ENCODE measurements around the gene PPM1E.

PPM1E gene

GRCh38 chr17:58996968-58997367 is 241.3 kb downstream of the PPM1E start:
- H3K36me3 ChIP-seq (ENCODE audit: control insufficient read depth, insufficient read depth, low read length): no peaks in the 10 kb centered on the region
- no peaks in the 10 kb centered on the region for H3K27me3 ChIP-seq (ENCODE audit: control insufficient read depth, insufficient read depth, low read length)
- H3K9ac ChIP-seq (ENCODE audit: low read length): no peak overlapping the region
- no peak overlapping the region for H3K27ac ChIP-seq (ENCODE audit: low read depth, low read length)
- H3K4me1 ChIP-seq (ENCODE audit: control insufficient read depth, insufficient read depth, low read length): no peaks in the 10 kb centered on the region
- no peak overlapping the region for H3K4me3 ChIP-seq (ENCODE audit: low read length)

GRCh38 chr17:58997756-58998553 is 242.3 kb downstream of the PPM1E start:
- Histone ChIP-seq H3K4me3 (ENCODE audit: low read length) (no peak overlapping the region), H3K27me3 (ENCODE audit: control insufficient read depth, insufficient read depth, low read length) (no peaks in the 10 kb centered on the region), H3K9ac (ENCODE audit: low read length) (no peak overlapping the region), H3K27ac (ENCODE audit: low read depth, low read length) (no peak overlapping the region), H3K36me3 (ENCODE audit: control insufficient read depth, insufficient read depth, low read length) (no peaks in the 10 kb centered on the region), H3K4me1 (ENCODE audit: control insufficient read depth, insufficient read depth, low read length) (no peaks in the 10 kb centered on the region)

- no peaks in the 10 kb centered on the region for H3K36me3 ChIP-seq (ENCODE audit: control insufficient read depth, insufficient read depth, low read length)
- H3K4me1 ChIP-seq (ENCODE audit: control insufficient read depth, insufficient read depth, low read length): no peaks in the 10 kb centered on the region
- no peak overlapping the region for H3K9ac ChIP-seq (ENCODE audit: low read length)
- H3K4me3 ChIP-seq (ENCODE audit: low read length): no peak overlapping the region
- no peaks in the 10 kb centered on the region for H3K27me3 ChIP-seq (ENCODE audit: control insufficient read depth, insufficient read depth, low read length)
- H3K27ac ChIP-seq (ENCODE audit: low read depth, low read length): no peak overlapping the region
These were observed 243.2 kb downstream of the PPM1E start for GRCh38 chr17:58998871-58999270.

GRCh38 chr17:58999500-58999899 is 243.8 kb downstream of the PPM1E start:
- Histone ChIP-seq H3K27ac (ENCODE audit: low read depth, low read length) (no peak overlapping the region), H3K27me3 (ENCODE audit: control insufficient read depth, insufficient read depth, low read length) (no peaks in the 10 kb centered on the region), H3K9ac (ENCODE audit: low read length) (no peak overlapping the region), H3K36me3 (ENCODE audit: control insufficient read depth, insufficient read depth, low read length) (no peaks in the 10 kb centered on the region), H3K4me1 (ENCODE audit: control insufficient read depth, insufficient read depth, low read length) (no peaks in the 10 kb centered on the region), H3K4me3 (ENCODE audit: low read length) (no peak overlapping the region)

- Histone ChIP-seq H3K4me3 (ENCODE audit: low read length) (no peak overlapping the region), H3K27me3 (ENCODE audit: control insufficient read depth, insufficient read depth, low read length) (no peaks in the 10 kb centered on the region), H3K9ac (ENCODE audit: low read length) (no peak overlapping the region), H3K36me3 (ENCODE audit: control insufficient read depth, insufficient read depth, low read length) (no peaks in the 10 kb centered on the region), H3K4me1 (ENCODE audit: control insufficient read depth, insufficient read depth, low read length) (no peaks in the 10 kb centered on the region), H3K27ac (ENCODE audit: low read depth, low read length) (no peak overlapping the region)
These were observed 244.4 kb downstream of the PPM1E start for GRCh38 chr17:59000022-59000421.

GRCh38 chr17:59001158-59001814 is 245.6 kb downstream of the PPM1E start:
- Histone ChIP-seq H3K36me3 (ENCODE audit: control insufficient read depth, insufficient read depth, low read length) (no peaks in the 10 kb centered on the region), H3K4me1 (ENCODE audit: control insufficient read depth, insufficient read depth, low read length) (no peaks in the 10 kb centered on the region), H3K4me3 (ENCODE audit: low read length) (no peak overlapping the region), H3K27me3 (ENCODE audit: control insufficient read depth, insufficient read depth, low read length) (no peaks in the 10 kb centered on the region), H3K27ac (ENCODE audit: low read depth, low read length) (no peak overlapping the region), H3K9ac (ENCODE audit: low read length) (no peak overlapping the region)

- H3K4me1 ChIP-seq (ENCODE audit: control insufficient read depth, insufficient read depth, low read length): no peaks in the 10 kb centered on the region
- H3K27me3 ChIP-seq (ENCODE audit: control insufficient read depth, insufficient read depth, low read length): no peaks in the 10 kb centered on the region
- H3K36me3 ChIP-seq (ENCODE audit: control insufficient read depth, insufficient read depth, low read length): no peaks in the 10 kb centered on the region
- H3K27ac ChIP-seq (ENCODE audit: low read depth, low read length): no peak overlapping the region
- no peak overlapping the region for H3K4me3 ChIP-seq (ENCODE audit: low read length)
- H3K9ac ChIP-seq (ENCODE audit: low read length): no peak overlapping the region
These were observed 246.5 kb downstream of the PPM1E start for GRCh38 chr17:59002126-59002525.

GRCh38 chr17:59002848-59003247 is 247.2 kb downstream of the PPM1E start:
- Histone ChIP-seq H3K4me3 (ENCODE audit: low read length) (no peak overlapping the region), H3K9ac (ENCODE audit: low read length) (no peak overlapping the region), H3K27me3 (ENCODE audit: control insufficient read depth, insufficient read depth, low read length) (no peaks in the 10 kb centered on the region), H3K4me1 (ENCODE audit: control insufficient read depth, insufficient read depth, low read length) (no peaks in the 10 kb centered on the region), H3K36me3 (ENCODE audit: control insufficient read depth, insufficient read depth, low read length) (no peaks in the 10 kb centered on the region), H3K27ac (ENCODE audit: low read depth, low read length) (no peak overlapping the region)

- Histone ChIP-seq H3K9ac (ENCODE audit: low read length) (no peak overlapping the region), H3K27me3 (ENCODE audit: control insufficient read depth, insufficient read depth, low read length) (no peaks in the 10 kb centered on the region), H3K4me1 (ENCODE audit: control insufficient read depth, insufficient read depth, low read length) (no peaks in the 10 kb centered on the region), H3K36me3 (ENCODE audit: control insufficient read depth, insufficient read depth, low read length) (no peaks in the 10 kb centered on the region), H3K27ac (ENCODE audit: low read depth, low read length) (no peak overlapping the region), H3K4me3 (ENCODE audit: low read length) (no peak overlapping the region)
These were observed 248.2 kb downstream of the PPM1E start for GRCh38 chr17:59003860-59004259.

- Histone ChIP-seq H3K27me3 (ENCODE audit: control insufficient read depth, insufficient read depth, low read length) (no peaks in the 10 kb centered on the region), H3K4me1 (ENCODE audit: control insufficient read depth, insufficient read depth, low read length) (no peaks in the 10 kb centered on the region), H3K4me3 (ENCODE audit: low read length) (no peak overlapping the region), H3K27ac (ENCODE audit: low read depth, low read length) (no peak overlapping the region), H3K36me3 (ENCODE audit: control insufficient read depth, insufficient read depth, low read length) (no peaks in the 10 kb centered on the region), H3K9ac (ENCODE audit: low read length) (no peak overlapping the region)
These were observed 248.9 kb downstream of the PPM1E start for GRCh38 chr17:59004338-59005111.

- Histone ChIP-seq H3K9ac (ENCODE audit: low read length) (no peak overlapping the region), H3K4me3 (ENCODE audit: low read length) (no peak overlapping the region), H3K27me3 (ENCODE audit: control insufficient read depth, insufficient read depth, low read length) (no peaks in the 10 kb centered on the region), H3K36me3 (ENCODE audit: control insufficient read depth, insufficient read depth, low read length) (no peaks in the 10 kb centered on the region), H3K27ac (ENCODE audit: low read depth, low read length) (no peak overlapping the region), H3K4me1 (ENCODE audit: control insufficient read depth, insufficient read depth, low read length) (no peaks in the 10 kb centered on the region)
These were observed 252.3 kb downstream of the PPM1E start for GRCh38 chr17:59007995-59008394.

- Histone ChIP-seq H3K4me3 (ENCODE audit: low read length) (no peak overlapping the region), H3K36me3 (ENCODE audit: control insufficient read depth, insufficient read depth, low read length) (no peaks in the 10 kb centered on the region), H3K4me1 (ENCODE audit: control insufficient read depth, insufficient read depth, low read length) (no peaks in the 10 kb centered on the region), H3K27ac (ENCODE audit: low read depth, low read length) (no peak overlapping the region), H3K9ac (ENCODE audit: low read length) (no peak overlapping the region), H3K27me3 (ENCODE audit: control insufficient read depth, insufficient read depth, low read length) (no peaks in the 10 kb centered on the region)
These were observed 253.1 kb downstream of the PPM1E start for GRCh38 chr17:59008737-59009136.
